K562 (cell line): Measurements from ENCODE around the gene SP140L. TPM values are rescaled to one million over a fixed set of nuclear protein-coding genes. Genes with fewer than 3 reads are reported as not detected.

Experiments
- ATAC-seq: fragments of 200-7000 bp; cut with Tn5 transposase; 3 replicates; pipeline ENCODE4 v1.9.1; 2020; ENCODE audit warnings: moderate library complexity
- BruUV-seq: library from RNA; stranded (reverse); fragments of 400-500 nt; replicated peaks from 2 replicates; lab custom pipeline; 2021; lab: Mats Ljungman, UMichigan
- CTCF ChIA-PET: fragments of 300-600 bp; formaldehyde crosslinking; extraction: SDS; loops from one replicate; lab custom pipeline; 2021; ENCODE audit warnings: low intra/inter-chr PET ratio; lab: Yijun Ruan, JAX
- POLR2A ChIA-PET: fragments of 300-600, 350-650 bp; sonication (Branson Sonifier 250); formaldehyde crosslinking; extraction: SDS; loops from one replicate; lab custom pipeline; 2021; ENCODE audit warnings: antibody characterized with exemption, inconsistent platforms; lab: Yijun Ruan, JAX
- DNase-seq, 4 experiments: peaks; one replicate each; pipeline versions ENCODE4 v3.0.0 to v3.0.0-alpha.2; 2011 to 2018; ENCODE audit warnings: low spot score in 3 of 4, mixed read lengths in 3 of 4; ENCODE audit errors: extremely low read depth in 1 of 4
- FAIRE-seq: peaks from 2 replicates; lab custom pipeline; 2011; peaks lifted over from hg19 to GRCh38; lab: Jason Lieb, UNC
- H2AFZ ChIP-seq: 2 replicates; pipeline ENCODE4 v1.6.0; 2011; ENCODE audit warnings: low read depth, low read length, control low read depth, inconsistent platforms
- H3K27ac ChIP-seq: fragments of 200-600 bp; 3 replicates; pipeline ENCODE4 v1.8.0; 2011; ENCODE audit warnings: low read depth, mild to moderate bottlenecking, control low read depth, inconsistent platforms, low read length, moderate library complexity, mixed read lengths; ENCODE audit errors: extremely low read depth
- H3K27me3 ChIP-seq, 2 experiments: fragments of 300-600 bp in 1 of 2; 2 replicates in 1 of 2; 3 replicates in 1 of 2; pipeline versions ENCODE4 v1.6.0 to v1.8.0; 2011; ENCODE audit warnings: inconsistent platforms in 2 of 2, low read length in 2 of 2, mild to moderate bottlenecking in 1 of 2, mixed read lengths in 1 of 2, moderate library complexity in 1 of 2; ENCODE audit not compliant: control insufficient read depth in 2 of 2, insufficient read depth in 2 of 2
- H3K36me3 ChIP-seq: fragments of 300-600 bp; 3 replicates; pipeline ENCODE4 v1.8.0; 2011; ENCODE audit warnings: mild to moderate bottlenecking, low read length, inconsistent platforms; ENCODE audit not compliant: control insufficient read depth, insufficient read depth
- H3K4me1 ChIP-seq, 2 experiments: fragments of 200-600 bp in 1 of 2; replicated peaks in 1 of 2; 2 replicates in 1 of 2; 3 replicates in 1 of 2; pipeline versions ENCODE4 v1.5.1 to v1.8.0; 2011; ENCODE audit warnings: inconsistent platforms in 2 of 2, low read length in 2 of 2, mild to moderate bottlenecking in 1 of 2, mixed read lengths in 1 of 2, moderate library complexity in 1 of 2; ENCODE audit not compliant: control insufficient read depth in 2 of 2, insufficient read depth in 2 of 2
- H3K4me2 ChIP-seq: 2 replicates; pipeline ENCODE4 v1.6.1; 2011; ENCODE audit warnings: low read length, control low read depth, inconsistent platforms, mixed read lengths; ENCODE audit not compliant: insufficient read depth
- H3K4me3 ChIP-seq: fragments of 200-600 bp; sonication (generic), shearing (Covaris generic); 2 replicates; pipeline ENCODE4 v1.5.1; 2016; ENCODE audit warnings: control low read depth, inconsistent platforms
- H3K79me2 ChIP-seq: fragments of 200-600 bp; 3 replicates; pipeline ENCODE4 v1.8.0; 2011; ENCODE audit warnings: low read length, inconsistent platforms; ENCODE audit not compliant: control insufficient read depth, insufficient read depth
- H3K9ac ChIP-seq, 2 experiments: 2 replicates each; pipeline versions ENCODE4 v1.6.0 to v1.6.1; 2011; ENCODE audit warnings: low read depth in 2 of 2, low read length in 2 of 2, control low read depth in 1 of 2, inconsistent platforms in 1 of 2, mild to moderate bottlenecking in 1 of 2, mixed read lengths in 1 of 2; ENCODE audit not compliant: insufficient read depth in 1 of 2
- H3K9me1 ChIP-seq: one replicate; pipeline ENCODE4 v1.6.0; 2011; ENCODE audit warnings: inconsistent platforms, mild to moderate bottlenecking, low read length, moderate library complexity; ENCODE audit not compliant: control insufficient read depth, insufficient read depth
- H3K9me3 ChIP-seq: replicated peaks from 2 replicates; pipeline ENCODE4 v1.5.1; 2011; ENCODE audit warnings: low read depth, low read length, inconsistent platforms; ENCODE audit not compliant: control insufficient read depth, insufficient read depth
- H4K20me1 ChIP-seq: replicated peaks from 2 replicates; pipeline ENCODE4 v1.6.1; 2011; ENCODE audit warnings: low read length, inconsistent platforms, mixed read lengths; ENCODE audit not compliant: control insufficient read depth, insufficient read depth
- ELF4 ChIP-seq: fragments of 450-650 bp; formaldehyde crosslinking; IDR thresholded peaks from 2 replicates; pipeline ENCODE4 v1.4.0; 2022; ENCODE audit warnings: missing genetic modification characterization
- RBM39 ChIP-seq: fragments of 200-400 bp; formaldehyde crosslinking; optimal IDR thresholded peaks from 2 replicates; pipeline ENCODE3; 2018; ENCODE audit warnings: low read depth, low read length
- TEAD2 ChIP-seq: fragments of 450-650 bp; IDR thresholded peaks from 2 replicates; pipeline ENCODE4 v1.6.1; 2016; ENCODE audit warnings: missing genetic modification characterization, control low read depth, missing compliant biosample characterization
- WGBS: fragments of 100-300 bp; shearing (Covaris generic); methylation state at CpG from one replicate; pipeline ENCODE4 v1.1.6; 2016; ENCODE audit warnings: low coverage, mixed read lengths; ENCODE audit not compliant: insufficient coverage; ENCODE audit errors: missing lambda C conversion rate; 5-methylcytosine and 5-hydroxymethylcytosine counted together
- in situ Hi-C: fragments of 300-500 bp; cut with MboI; formaldehyde crosslinking; loops from 4 replicates; pipeline ENCODE4 v1.15.0; 2018; ENCODE audit warnings: inconsistent platforms, mixed read lengths
- intact Hi-C: fragments of 100-400 bp; cut with micrococcal nuclease; formaldehyde crosslinking; loops from 2 replicates; pipeline ENCODE4 v1.14.2; 2022
- polyA plus RNA-seq, 8 experiments: library from polyadenylated mRNA; depleted of rRNA in 4 of 8; stranded (reverse) in 5 of 8; unstranded in 3 of 8; fragments of >200 nt; fragmentation: Nextera tagmentation in 2 of 8; fragmentation: Illumina TruSeq in 1 of 8; extraction: Ambion mirVana in 2 of 8; extraction: Trizol in 1 of 8; gene quantifications; 2 replicates each; pipeline versions ENCODE4 v1.2.1 to v1.2.3, GENCODE V29; 2011 to 2014; ENCODE audit warnings: inconsistent platforms in 1 of 8, missing spikeins in 1 of 8
- total RNA-seq, 7 experiments: library from RNA; depleted of rRNA in 6 of 7; stranded (reverse); fragments of >200 nt in 6 of 7; fragmentation: Illumina TruSeq in 2 of 7; extraction: Trizol in 2 of 7; gene quantifications; 2 replicates each; pipeline versions ENCODE4 v1.2.1 to v1.2.3, GENCODE V29; 2011 to 2021; ENCODE audit warnings: low replicate concordance in 1 of 7

SP140L gene
- total and polyA plus RNA-seq, 9 of the 15 experiments (the other 6 are each of a cell fraction or from before 2014, with no cell fraction given) = 4.0 to 15.5 (median 11.3) TPM

GRCh38 chr2:230443541-230443940 is 116.5 kb downstream of the SP140L start:
- no peak for FAIRE-seq
- TF ChIP-seq RBM39 = no peak
- TF ChIP-seq, all 486 proteins: peak for 0
- no peak overlapping the region for H3K27ac ChIP-seq
- ATAC-seq (no peak), DNase-seq (no peak)
- H3K4me2 ChIP-seq = no peak overlapping the region
- H3K9ac ChIP-seq = no peak overlapping the region
- no TSS peak for BruUV-seq
- intact Hi-C loops (no loop called here), in situ Hi-C loops (no loop called here)
- H3K9me1 ChIP-seq = no peaks in the 10 kb centered on the region
- 100% methylated on average over 1 of the region's 2 CpGs for WGBS
- peaks cover 0 to 8% of the 10 kb centered on the region in 2 experiments; a peak in 1 of 5 replicates for H3K4me1 ChIP-seq
- peaks cover 14% of the 10 kb centered on the region; the same call in 2 of the 3 replicates for H3K36me3 ChIP-seq
- ChIA-PET POLR2A (no interaction called here), CTCF (no interaction called here)
- no peaks in the 10 kb centered on the region for H3K9me3 ChIP-seq
- peaks cover 16% of the 10 kb centered on the region for H3K79me2 ChIP-seq
- H4K20me1 ChIP-seq = no peaks in the 10 kb centered on the region
- H2AFZ ChIP-seq = no peak overlapping the region
- no peak overlapping the region for H3K4me3 ChIP-seq
- no peaks in the 10 kb centered on the region for H3K27me3 ChIP-seq

- DNase-seq = no peak
- H3K36me3 ChIP-seq = peaks cover 23% of the 10 kb centered on the region
- no peak for FAIRE-seq
- H3K9ac ChIP-seq = no peak overlapping the region
- H3K27me3 ChIP-seq = no peaks in the 10 kb centered on the region
- CTCF ChIA-PET = no interaction called here
- H4K20me1 ChIP-seq = no peaks in the 10 kb centered on the region
- no peaks in the 10 kb centered on the region for H3K9me1 ChIP-seq
- TF ChIP-seq TEAD2 (tag) = no peak
- no peak for TF ChIP-seq ELF4 (CRISPR knock-in tag)
- no peak for ATAC-seq
- no peaks in the 10 kb centered on the region for H3K9me3 ChIP-seq
- H3K4me1 ChIP-seq = peaks cover 0 to 8% of the 10 kb centered on the region in 2 experiments; a peak in 1 of 5 replicates
- intact Hi-C loops (no loop called here), in situ Hi-C loops (no loop called here)
- H3K27ac ChIP-seq = no peak overlapping the region
- H2AFZ ChIP-seq = no peak overlapping the region
- no TSS peak for BruUV-seq
- H3K4me3 ChIP-seq = no peak overlapping the region
- no peak overlapping the region for H3K4me2 ChIP-seq
- H3K79me2 ChIP-seq = peaks cover 14% of the 10 kb centered on the region
- WGBS = 90% methylated on average over 2 of the region's 2 CpGs
- POLR2A ChIA-PET = no interaction called here
Measured at GRCh38 chr2:230444832-230445231, 117.8 kb downstream of the SP140L start.
